ENCODE measurements around the gene USP10.
"Not testable (repeated sequence)": the region's sequence is repeated elsewhere in the genome, so short reads cannot be mapped to it uniquely, and the experiment has no call there.

USP10 gene

DNA sequence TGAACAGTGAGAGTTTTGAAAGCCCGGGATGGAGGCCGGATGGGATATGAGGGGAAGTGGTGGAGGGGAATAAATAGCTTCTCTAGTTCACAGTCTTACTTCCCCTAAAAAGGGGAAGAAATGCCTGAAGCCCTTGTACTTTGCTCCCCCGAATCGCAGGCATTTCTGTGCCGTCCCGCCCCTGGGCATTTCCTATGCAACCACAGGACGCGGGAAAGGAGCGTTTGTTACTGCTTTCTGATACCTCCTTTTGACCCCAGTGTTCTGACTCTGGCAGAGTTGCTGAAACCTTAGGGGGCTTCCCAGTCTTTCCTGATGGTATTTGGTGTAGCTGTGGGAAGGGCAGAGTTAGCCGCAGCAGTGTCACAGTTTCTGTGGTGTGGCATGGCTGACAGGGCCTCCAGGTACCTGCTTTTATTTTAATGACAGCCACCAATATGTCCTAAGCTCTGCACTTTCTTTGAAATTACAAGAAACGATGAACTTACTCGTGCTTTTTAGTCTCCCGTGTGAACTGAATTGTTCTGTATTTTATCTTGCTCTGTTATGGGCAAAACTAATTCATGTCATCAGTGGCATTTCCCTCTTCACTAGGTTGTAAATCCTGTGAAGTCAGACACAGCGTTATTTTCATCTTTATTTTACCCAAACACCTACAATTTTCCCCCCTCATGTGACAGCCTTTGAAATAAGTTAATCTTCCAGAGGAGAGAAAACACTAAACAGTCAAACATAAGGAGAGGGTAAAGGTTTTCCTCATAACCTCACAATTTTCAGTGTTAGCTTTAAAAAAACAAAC, 27.1 kb downstream of the USP10 start:
- DNase-seq (ENCODE audit: low spot score), result no peak

- no peak for DNase-seq (ENCODE audit: low spot score)
Measured at GRCh38 chr16:84728853-84729424, 29.1 kb downstream of the USP10 start.

DNA sequence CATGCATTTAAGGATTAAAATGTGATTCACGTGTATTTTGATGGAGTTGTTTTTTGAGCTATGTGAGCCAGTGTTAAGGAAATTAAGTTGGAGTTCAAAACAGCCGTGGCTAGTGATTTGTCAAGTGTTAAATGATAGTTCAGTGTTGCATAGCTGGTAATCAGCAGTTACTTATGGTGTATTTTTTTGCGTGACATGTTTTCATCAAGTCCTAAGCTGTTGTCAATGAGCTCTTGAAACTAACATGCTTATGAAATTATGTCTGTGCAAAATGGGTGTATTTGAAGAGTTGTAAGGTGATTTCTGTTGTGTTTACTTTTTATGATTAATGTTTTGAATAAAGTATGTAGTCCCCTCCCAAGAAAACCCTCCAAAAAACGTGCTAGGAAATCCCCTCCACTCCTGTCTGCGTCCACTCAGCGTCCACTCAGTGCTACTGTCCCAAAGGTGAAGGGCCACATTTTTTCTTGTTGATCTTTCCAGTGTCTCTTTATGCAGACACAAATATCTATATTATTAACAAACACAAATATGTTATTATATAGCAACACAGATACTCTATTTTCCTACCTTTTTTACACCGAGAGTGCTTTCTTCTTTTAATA, 30.0 kb downstream of the USP10 start:
- DNase-seq (ENCODE audit: low spot score), result no peak

DNA sequence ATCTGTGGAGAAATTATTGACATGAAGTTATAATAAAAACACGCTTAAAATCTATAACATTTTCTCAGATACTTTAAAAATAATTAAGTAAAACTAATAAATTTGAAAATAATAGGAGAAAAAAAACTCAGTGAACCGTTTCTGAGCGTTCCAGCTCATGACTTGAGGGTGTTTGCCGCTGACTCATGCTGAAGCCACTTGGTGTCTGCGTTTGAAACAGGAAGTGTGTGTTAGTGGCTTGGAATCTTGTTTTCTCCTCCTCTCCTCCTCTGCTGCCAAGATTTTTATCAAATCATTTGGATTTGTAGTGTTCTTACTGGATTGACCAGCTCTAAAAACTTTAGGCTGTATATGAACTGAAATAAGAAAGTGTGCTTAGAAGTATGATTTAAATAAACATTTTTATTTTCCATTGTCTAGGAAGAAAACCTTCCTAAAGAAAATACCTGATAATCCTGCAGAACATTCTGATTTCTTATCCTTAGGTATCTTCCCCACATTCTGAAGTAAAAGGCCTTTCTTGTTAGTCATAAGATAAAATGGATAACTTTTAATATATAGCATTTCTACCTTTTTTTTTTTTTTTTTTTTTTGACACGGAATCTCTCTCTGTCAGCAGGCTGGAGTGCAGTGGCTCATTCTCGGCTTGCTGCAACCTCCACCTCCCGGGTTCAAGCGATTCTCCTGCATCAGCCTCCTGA, 30.8 kb downstream of the USP10 start:
- DNase-seq (ENCODE audit: low spot score), result peak; percentile 50

GRCh38 chr16:84732332-84732673, 32.5 kb downstream of the USP10 start:
- DNase-seq (ENCODE audit: low spot score), result not testable (repeated sequence)

GRCh38 chr16:84732674-84733352, 33.0 kb downstream of the USP10 start:
- DNase-seq (ENCODE audit: low spot score), result no peak

DNA sequence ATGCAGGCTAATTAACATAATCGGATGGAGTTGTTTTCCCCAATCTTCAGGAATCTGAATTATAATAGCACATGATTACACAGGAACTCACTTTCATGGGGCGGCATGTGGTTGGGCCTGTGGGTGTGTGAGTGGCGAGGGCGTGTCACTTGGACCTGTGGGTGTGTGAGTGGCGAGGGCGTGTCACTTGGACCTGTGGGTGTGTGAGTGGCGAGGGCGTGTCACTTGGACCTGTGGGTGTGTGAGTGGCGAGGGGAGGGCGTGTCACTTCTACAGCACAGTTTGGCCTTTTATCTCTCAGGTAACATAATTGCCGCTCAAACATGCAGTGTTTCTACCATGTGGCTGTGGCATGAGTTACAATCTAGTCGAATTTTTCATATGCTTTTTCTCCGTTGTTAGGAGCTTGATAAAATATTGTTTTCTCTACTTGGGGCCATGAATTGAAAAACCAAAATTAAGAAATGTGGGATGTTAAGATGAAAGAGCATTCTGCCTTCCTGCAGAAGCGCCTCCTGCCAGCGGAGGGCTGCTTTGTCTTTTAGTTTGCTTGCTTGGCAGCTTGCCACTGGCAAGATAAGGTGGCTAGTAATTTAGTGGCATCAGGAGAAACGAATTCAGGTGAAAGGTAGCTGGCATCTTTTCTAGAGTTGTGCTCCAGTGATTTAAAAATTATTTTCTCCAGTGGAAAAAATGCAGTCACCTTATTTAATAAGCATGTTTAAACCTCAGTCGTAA, 36.2 kb downstream of the USP10 start:
- DNase-seq (ENCODE audit: low spot score), result no peak

DNA sequence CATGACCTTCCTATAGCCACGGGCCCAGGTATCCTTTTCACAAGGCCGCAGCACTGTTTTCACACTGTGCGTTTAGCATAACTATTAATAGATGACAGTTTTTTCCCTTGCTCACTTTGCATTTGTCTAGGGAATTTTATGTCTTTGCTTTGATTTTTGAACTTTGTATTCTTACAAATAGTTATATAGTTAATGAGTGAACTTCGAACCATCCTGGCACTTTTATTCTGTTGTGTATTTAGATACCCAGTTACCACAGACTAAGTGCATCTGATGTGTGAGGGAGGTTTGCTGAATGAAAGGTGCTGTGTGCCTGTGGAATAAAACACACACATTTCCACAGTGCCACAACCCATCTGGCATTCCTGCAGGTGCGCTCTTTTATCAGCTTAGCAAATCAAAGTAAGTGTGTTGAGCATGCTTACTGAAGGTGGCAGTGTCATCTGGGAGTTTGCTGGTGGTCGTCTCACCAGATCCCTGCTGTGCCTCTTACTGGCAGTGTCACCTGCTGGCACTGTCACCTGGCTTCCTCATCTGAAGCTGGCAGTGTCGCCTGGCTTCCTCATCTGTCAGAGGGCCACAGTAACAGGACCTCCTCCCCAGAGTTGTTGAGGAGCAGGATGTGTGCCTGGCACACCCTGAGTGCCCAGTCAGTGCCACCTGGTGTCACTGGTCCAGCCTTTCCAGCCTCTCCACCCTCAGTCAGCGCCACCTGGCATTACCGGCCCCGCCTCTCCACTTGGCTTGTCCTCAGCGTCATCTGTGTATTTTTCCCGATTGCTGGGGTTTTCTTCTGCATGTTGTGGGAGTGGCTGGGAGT, 37.6 kb downstream of the USP10 start:
- no peak for DNase-seq (ENCODE audit: low spot score)

DNA sequence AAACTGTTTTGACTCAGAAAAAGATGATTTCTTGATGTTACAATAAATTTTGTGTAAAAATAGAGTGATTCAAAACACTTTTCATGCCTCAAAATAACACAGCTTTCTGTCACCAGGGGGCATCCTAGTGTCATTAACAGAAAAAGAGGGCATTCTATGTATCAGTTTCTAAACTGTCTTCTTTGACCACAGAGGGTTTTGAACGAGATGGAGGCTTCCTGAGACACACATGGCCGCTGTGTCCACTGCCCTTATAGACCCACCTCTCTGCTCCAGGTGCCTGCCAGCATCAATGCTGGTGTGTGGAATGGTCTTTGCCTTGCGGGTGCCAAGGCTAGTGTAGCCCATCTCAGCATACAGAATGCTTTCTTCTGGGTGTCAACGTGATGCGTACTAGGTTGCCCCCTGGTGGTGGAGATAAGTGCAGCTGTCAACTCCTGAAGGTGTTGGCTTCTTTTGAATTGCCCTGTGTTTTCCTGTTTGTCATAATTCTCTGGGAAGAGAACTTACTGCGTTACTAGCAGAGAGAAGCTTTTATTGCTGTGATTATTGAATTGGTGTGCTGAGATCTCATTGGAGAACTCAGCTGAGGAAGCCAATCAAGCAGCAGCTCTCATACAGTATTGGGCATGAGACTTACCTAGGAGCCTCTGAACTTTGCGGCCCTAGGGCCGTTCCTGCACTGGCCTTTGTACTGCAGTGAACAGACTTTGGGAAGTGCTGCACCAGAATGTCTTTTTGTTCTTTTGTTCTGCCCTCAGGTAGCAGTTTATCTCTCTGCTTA, 38.6 kb downstream of the USP10 start:
- peak; percentile 79 for DNase-seq (ENCODE audit: low spot score)

DNA sequence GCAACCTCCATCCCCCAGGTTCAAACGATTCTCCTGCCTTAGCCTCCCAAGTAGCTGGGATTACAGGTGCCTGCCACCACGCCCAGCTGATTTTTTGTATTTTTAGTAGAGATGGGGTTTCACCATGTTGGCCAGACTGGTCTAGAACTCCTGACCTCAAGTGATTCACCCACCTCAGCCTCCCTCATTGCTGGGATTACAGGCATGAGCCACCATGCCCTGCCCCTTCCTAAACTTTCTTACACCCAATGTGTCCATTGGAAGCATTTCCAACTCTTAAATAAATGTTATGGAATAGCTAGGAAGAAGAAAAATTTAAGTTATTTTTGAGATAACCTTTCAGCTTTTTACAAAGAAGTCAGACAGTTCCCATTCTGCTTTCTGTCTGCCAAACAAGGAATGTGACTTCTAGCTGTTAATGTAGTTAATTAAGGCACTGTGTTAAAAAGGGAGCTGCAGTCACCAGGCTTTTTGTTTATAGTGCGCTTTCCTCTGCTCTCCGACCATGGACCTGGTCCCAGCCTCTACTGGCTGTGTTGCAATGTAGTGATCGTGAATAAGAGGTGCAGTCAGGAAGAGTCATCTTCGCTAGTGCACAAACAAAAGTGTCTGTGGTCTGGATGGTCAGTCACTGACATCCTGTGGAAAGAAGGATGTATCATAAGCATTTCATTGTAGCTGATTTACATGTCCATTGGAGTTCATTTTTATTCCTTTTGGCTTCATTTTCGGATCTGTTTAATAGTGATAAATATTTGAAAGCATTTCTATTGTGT, 39.7 kb downstream of the USP10 start:
- no peak for DNase-seq (ENCODE audit: low spot score)

GRCh38 chr16:84740596-84741116, 40.9 kb downstream of the USP10 start:
- DNase-seq (ENCODE audit: low spot score), result no peak

DNA sequence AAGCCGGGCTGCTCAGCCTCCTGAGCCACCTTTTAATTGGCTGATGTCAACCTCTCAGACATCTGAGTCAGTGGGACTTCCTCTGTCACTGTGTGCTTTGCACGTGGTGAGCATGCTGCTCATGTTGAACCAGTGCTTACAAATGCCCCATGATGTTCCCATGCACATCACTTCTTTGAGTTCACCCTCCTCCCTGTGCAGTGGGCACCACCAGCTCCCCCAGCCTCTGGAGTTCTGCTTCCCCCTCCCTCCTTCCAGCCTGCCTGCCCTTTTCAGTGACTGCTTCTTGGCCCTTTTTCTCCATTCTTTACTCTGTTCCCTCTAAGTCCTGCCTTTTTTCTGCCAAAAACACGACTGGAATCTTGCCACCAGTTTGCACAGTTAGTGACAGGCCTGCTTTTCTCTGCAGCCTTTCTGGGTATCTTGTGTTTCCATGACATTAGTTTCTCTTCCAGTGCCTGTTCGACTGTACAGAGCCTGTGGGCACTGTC, 41.6 kb downstream of the USP10 start:
- DNase-seq (ENCODE audit: low spot score), result no peak

DNA sequence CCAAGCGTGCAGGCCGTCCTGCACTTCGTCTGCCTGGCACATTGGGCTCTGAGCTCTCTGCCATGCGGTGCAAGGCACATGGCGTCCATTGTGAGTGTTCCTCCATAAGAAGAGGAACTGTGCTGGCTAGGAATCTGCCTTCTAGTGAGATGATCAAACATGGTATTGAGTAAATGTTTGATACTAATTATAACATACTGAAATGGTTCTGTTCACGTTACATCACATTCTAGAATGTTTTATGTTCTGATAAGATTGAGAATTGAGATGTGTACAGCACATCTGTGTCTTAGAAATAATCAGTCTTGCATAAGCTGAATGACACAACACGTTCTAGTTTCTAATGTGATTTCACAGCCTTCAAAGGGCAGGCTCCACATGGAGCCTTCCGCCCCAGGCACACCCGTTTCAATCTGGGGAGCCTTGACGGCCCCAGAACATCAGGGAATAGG, 42.9 kb downstream of the USP10 start:
- no peak for DNase-seq (ENCODE audit: low spot score)

DNA sequence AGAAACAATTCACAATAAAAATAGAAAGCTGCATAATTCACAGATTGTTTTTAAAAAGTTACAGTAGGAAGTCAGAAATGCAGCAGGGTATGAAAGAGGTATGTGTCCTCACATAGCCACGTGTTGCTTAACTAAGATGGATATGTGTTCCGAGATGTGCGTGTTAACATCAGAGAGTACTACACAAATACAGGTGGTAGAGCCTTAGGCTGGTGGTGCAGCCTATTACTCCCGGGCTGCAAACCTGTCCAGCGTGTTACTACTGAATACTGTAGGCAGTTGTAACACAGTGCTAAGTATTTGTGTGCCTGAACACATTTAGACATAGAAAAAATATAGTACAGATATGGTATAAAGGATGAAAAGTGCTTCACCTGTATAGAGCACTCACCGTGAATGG, 46.4 kb downstream of the USP10 start:
- DNase-seq (ENCODE audit: low spot score), result no peak

DNA sequence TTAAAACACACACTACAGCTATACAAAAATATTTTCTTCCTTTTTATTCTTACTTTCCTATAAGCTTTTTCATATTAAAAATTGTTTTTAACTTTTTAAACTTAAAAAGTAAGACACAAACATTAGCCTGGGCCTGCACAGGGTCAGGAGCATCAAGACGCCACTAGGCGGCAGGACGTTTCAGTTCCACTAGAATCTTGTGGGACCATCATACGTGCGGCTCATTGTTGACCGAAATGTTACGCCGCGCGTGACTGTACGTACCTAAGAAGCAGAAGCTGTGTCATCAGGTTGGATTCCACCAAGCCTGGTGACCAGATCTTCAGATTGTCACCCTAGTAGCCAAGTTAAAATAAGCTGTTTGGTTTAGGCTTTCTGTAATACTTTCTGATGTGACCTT, 47.1 kb downstream of the USP10 start:
- no peak for DNase-seq (ENCODE audit: low spot score)

GRCh38 chr16:84748247-84748646, 48.4 kb downstream of the USP10 start:
- DNase-seq (ENCODE audit: low spot score), result not testable (repeated sequence)

DNA sequence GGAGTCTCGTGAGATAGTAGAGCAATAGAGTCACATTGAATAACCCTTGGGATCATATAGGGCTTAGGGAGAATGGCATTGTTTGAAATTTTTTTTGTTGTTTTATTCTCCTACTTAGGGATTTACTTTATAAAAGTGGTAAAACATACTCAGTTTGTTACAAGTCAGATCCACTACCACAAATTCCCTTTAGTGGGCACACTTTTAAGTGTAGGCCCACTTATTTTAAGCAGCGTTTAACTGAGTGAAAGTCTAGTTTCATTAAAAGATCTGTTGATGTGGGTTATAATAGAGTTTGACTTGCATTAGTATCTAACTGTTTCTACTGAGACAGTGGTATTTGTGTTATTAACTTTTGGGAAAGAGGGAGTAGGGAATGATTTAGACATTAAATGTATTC, 49.3 kb downstream of the USP10 start:
- no peak for DNase-seq (ENCODE audit: low spot score)

DNA sequence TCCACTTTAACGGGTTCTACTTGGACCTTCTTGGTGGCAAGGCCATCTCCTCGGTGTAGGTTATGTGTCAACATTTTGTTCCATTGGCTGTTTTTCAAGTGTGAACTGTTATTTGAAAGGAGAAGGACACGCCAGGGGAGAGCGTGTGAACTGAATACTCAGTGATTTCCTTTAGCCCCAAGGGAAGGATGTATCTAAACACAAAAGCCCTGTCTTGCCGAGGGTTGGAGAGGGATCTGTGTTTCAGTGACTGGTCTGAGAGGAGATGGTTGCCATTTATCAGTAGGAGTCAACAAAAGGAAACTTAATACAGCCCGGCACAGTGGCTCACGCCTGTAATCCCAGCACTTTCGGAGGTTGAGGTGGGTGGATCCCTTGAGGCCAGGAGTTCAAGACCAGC, 50.0 kb downstream of the USP10 start:
- DNase-seq (ENCODE audit: low spot score), result no peak

- no peak for DNase-seq (ENCODE audit: low spot score)
Measured at GRCh38 chr16:84750575-84750974, 50.8 kb downstream of the USP10 start.
